SK-N-SH treated with all-trans-retinoic acid at 6 μM for 48 hours (cell line): ENCODE data around the gene NKAIN1.

Source experiments
- ATAC-seq: fragments of 200-7000 bp; cut with Tn5 transposase; 3 replicates; pipeline ENCODE4 v1.9.1; 2020; ENCODE audit warnings: mild to moderate bottlenecking, moderate library complexity
- ARNTL ChIP-seq: fragments of 450-650 bp; formaldehyde crosslinking; IDR thresholded peaks from 2 replicates; pipeline ENCODE4 v1.5.0; 2020; ENCODE audit warnings: low read depth, mild to moderate bottlenecking, moderate library complexity, borderline replicate concordance
- BACH2 ChIP-seq: fragments of 250-450 bp; sonication (Bioruptor Pico); IDR thresholded peaks from 2 replicates; pipeline ENCODE4 v1.9.0; 2021; ENCODE audit warnings: mild to moderate bottlenecking, borderline replicate concordance
- CREB5 ChIP-seq: fragments of 250-450 bp; sonication (Bioruptor Pico); IDR thresholded peaks from 2 replicates; pipeline ENCODE4 v1.5.1; 2020; ENCODE audit warnings: low read depth, mild to moderate bottlenecking, moderate library complexity
- CSDC2 ChIP-seq: fragments of 250-450 bp; sonication (Bioruptor Pico); IDR thresholded peaks from 2 replicates; pipeline ENCODE4 v1.5.0; 2020; ENCODE audit warnings: mild to moderate bottlenecking, moderate library complexity
- ESRRG ChIP-seq: fragments of 250-450 bp; sonication (Bioruptor Pico); IDR thresholded peaks from 2 replicates; pipeline ENCODE4 v1.6.1; 2021; ENCODE audit warnings: mild to moderate bottlenecking
- GLIS3 ChIP-seq: fragments of 250-450 bp; sonication (Bioruptor Pico); IDR thresholded peaks from 2 replicates; pipeline ENCODE4 v1.5.0; 2020; ENCODE audit warnings: mild to moderate bottlenecking, moderate library complexity
- POU6F1 ChIP-seq: fragments of 250-450 bp; sonication (Bioruptor Pico); IDR thresholded peaks from 2 replicates; pipeline ENCODE4 v1.8.0; 2021; ENCODE audit warnings: low read depth, mild to moderate bottlenecking, moderate library complexity, borderline replicate concordance
- PPARA ChIP-seq: fragments of 250-450 bp; sonication (Bioruptor Pico); IDR thresholded peaks from 2 replicates; pipeline ENCODE4 v1.5.0; 2020; ENCODE audit warnings: mild to moderate bottlenecking, borderline replicate concordance
- RARB ChIP-seq: fragments of 250-450 bp; sonication (Bioruptor Pico); IDR thresholded peaks from 2 replicates; pipeline ENCODE4 v1.8.0; 2021; ENCODE audit warnings: mild to moderate bottlenecking, moderate library complexity
- SNAI2 ChIP-seq: fragments of 250-450 bp; sonication (Bioruptor Pico); IDR thresholded peaks from 2 replicates; pipeline ENCODE4 v1.5.0; 2020; ENCODE audit warnings: mild to moderate bottlenecking, moderate library complexity
- TCF4 ChIP-seq: fragments of 250-450 bp; sonication (Bioruptor Pico); IDR thresholded peaks from 2 replicates; pipeline ENCODE4 v1.8.0; 2021; ENCODE audit warnings: mild to moderate bottlenecking, moderate library complexity, borderline replicate concordance
- ZC3H10 ChIP-seq: fragments of 250-450 bp; sonication (Bioruptor Pico); IDR thresholded peaks from 2 replicates; pipeline ENCODE4 v1.5.1; 2021; ENCODE audit warnings: mild to moderate bottlenecking, moderate library complexity
- ZFP3 ChIP-seq: fragments of 250-450 bp; sonication (Bioruptor Pico); IDR thresholded peaks from 2 replicates; pipeline ENCODE4 v1.5.0; 2020; ENCODE audit warnings: mild to moderate bottlenecking, moderate library complexity
- ZFP30 ChIP-seq: fragments of 450-650 bp; formaldehyde crosslinking; IDR thresholded peaks from 2 replicates; pipeline ENCODE4 v1.5.0; 2022; ENCODE audit warnings: mild to moderate bottlenecking, moderate library complexity
- ZNF565 ChIP-seq: fragments of 450-650 bp; formaldehyde crosslinking; conservative IDR thresholded peaks from 2 replicates; pipeline ENCODE4 v1.5.0; 2020; ENCODE audit warnings: low read depth, mild to moderate bottlenecking, moderate library complexity
- ZNF70 ChIP-seq: fragments of 450-650 bp; formaldehyde crosslinking; IDR thresholded peaks from 2 replicates; pipeline ENCODE4 v1.5.0; 2020; ENCODE audit warnings: mild to moderate bottlenecking, moderate library complexity
- ZNF8 ChIP-seq: fragments of 450-650 bp; formaldehyde crosslinking; IDR thresholded peaks from 2 replicates; pipeline ENCODE4 v1.5.0; 2020; ENCODE audit warnings: mild to moderate bottlenecking, moderate library complexity
- TF ChIP-seq, protein P1 (sequence below): fragments of 250-450 bp; sonication (Bioruptor Pico); IDR thresholded peaks from 2 replicates; pipeline ENCODE4 v1.8.0; 2020; ENCODE audit warnings: mild to moderate bottlenecking, moderate library complexity, borderline replicate concordance
- TF ChIP-seq, protein P2 (sequence below): fragments of 250-450 bp; sonication (Bioruptor Pico); IDR thresholded peaks from 2 replicates; pipeline ENCODE4 v1.5.1; 2021; ENCODE audit warnings: mild to moderate bottlenecking, moderate library complexity
- TF ChIP-seq, protein P3 (sequence below): fragments of 250-450 bp; sonication (Bioruptor Pico); IDR thresholded peaks from 2 replicates; pipeline ENCODE4 v1.5.0; 2020; ENCODE audit warnings: mild to moderate bottlenecking, moderate library complexity

NKAIN1 gene

DNA sequence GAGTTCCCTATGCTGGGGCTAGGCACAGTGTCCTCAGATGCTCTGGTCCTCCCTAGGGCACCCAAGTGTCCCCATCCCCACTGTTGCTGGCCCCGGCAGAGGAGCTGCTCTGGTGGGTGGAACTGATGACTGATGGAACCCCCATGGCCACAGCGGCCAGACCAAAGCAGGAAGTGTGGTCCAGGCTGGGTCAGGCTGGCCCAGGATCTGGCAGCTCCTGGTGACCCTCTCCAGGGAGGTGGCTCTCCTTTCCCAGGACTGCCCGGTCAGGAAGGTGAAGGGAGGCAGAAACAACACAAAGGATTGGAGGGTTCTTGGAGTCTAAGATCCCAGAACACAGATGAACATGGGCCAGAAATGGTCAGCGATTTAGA lies 1.1 kb downstream of the NKAIN1 start:
- TF ChIP-seq CREB5, result no peak
- TF ChIP-seq ZFP3, result no peak
- no peak for TF ChIP-seq BACH2 (CRISPR knock-in tag)
- no peak for TF ChIP-seq ZNF8 (CRISPR knock-in tag)
- TF ChIP-seq, protein P1, sequence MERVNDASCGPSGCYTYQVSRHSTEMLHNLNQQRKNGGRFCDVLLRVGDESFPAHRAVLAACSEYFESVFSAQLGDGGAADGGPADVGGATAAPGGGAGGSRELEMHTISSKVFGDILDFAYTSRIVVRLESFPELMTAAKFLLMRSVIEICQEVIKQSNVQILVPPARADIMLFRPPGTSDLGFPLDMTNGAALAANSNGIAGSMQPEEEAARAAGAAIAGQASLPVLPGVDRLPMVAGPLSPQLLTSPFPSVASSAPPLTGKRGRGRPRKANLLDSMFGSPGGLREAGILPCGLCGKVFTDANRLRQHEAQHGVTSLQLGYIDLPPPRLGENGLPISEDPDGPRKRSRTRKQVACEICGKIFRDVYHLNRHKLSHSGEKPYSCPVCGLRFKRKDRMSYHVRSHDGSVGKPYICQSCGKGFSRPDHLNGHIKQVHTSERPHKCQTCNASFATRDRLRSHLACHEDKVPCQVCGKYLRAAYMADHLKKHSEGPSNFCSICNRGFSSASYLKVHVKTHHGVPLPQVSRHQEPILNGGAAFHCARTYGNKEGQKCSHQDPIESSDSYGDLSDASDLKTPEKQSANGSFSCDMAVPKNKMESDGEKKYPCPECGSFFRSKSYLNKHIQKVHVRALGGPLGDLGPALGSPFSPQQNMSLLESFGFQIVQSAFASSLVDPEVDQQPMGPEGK (CRISPR knock-in tag), result no peak
- TF ChIP-seq ZNF565 (CRISPR knock-in tag), result no peak
- TF ChIP-seq GLIS3 (CRISPR knock-in tag), result no peak
- TF ChIP-seq ZNF70 (CRISPR knock-in tag), result no peak
- no peak for TF ChIP-seq SNAI2 (CRISPR knock-in tag)
- TF ChIP-seq ZC3H10, result no peak
- TF ChIP-seq, protein P2, sequence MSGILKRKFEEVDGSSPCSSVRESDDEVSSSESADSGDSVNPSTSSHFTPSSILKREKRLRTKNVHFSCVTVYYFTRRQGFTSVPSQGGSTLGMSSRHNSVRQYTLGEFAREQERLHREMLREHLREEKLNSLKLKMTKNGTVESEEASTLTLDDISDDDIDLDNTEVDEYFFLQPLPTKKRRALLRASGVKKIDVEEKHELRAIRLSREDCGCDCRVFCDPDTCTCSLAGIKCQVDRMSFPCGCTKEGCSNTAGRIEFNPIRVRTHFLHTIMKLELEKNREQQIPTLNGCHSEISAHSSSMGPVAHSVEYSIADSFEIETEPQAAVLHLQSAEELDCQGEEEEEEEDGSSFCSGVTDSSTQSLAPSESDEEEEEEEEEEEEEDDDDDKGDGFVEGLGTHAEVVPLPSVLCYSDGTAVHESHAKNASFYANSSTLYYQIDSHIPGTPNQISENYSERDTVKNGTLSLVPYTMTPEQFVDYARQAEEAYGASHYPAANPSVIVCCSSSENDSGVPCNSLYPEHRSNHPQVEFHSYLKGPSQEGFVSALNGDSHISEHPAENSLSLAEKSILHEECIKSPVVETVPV (CRISPR knock-in tag), result no peak
- no peak for TF ChIP-seq TCF4 (CRISPR knock-in tag)
- TF ChIP-seq ESRRG (CRISPR knock-in tag), result no peak
- no peak for TF ChIP-seq PPARA (CRISPR knock-in tag)
- ATAC-seq, result peak; percentile 10; the same call in 2 of the 3 replicates

DNA sequence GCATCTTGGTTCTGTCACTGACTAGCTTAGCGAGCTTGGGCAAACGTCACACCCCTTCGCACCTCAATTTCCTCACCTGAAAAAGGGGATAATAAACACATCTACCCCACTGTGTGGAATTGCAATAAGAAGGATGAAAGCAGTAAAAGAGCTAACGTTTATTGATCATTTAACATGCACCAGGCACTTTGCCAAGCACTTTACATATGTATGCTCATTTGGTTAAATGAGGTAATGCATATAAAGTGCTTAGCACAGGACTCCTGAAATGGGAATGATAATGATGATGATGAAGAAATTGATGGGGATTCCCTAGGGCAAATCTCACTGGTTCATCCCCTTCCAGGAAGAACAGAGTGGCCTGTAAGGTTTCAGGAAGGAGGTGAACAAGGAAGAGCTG lies 4.8 kb downstream of the NKAIN1 start:
- no peak for ATAC-seq
- TF ChIP-seq, protein P3, sequence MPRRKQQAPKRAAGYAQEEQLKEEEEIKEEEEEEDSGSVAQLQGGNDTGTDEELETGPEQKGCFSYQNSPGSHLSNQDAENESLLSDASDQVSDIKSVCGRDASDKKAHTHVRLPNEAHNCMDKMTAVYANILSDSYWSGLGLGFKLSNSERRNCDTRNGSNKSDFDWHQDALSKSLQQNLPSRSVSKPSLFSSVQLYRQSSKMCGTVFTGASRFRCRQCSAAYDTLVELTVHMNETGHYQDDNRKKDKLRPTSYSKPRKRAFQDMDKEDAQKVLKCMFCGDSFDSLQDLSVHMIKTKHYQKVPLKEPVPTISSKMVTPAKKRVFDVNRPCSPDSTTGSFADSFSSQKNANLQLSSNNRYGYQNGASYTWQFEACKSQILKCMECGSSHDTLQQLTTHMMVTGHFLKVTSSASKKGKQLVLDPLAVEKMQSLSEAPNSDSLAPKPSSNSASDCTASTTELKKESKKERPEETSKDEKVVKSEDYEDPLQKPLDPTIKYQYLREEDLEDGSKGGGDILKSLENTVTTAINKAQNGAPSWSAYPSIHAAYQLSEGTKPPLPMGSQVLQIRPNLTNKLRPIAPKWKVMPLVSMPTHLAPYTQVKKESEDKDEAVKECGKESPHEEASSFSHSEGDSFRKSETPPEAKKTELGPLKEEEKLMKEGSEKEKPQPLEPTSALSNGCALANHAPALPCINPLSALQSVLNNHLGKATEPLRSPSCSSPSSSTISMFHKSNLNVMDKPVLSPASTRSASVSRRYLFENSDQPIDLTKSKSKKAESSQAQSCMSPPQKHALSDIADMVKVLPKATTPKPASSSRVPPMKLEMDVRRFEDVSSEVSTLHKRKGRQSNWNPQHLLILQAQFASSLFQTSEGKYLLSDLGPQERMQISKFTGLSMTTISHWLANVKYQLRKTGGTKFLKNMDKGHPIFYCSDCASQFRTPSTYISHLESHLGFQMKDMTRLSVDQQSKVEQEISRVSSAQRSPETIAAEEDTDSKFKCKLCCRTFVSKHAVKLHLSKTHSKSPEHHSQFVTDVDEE (CRISPR knock-in tag), result no peak
- TF ChIP-seq CREB5 (no peak), ARNTL (no peak), ZNF8 (CRISPR knock-in tag) (no peak), ZFP3 (no peak), PPARA (CRISPR knock-in tag) (no peak), ZFP30 (no peak), GLIS3 (CRISPR knock-in tag) (no peak), CSDC2 (CRISPR knock-in tag) (no peak), POU6F1 (CRISPR knock-in tag) (no peak), RARB (CRISPR knock-in tag) (no peak), BACH2 (CRISPR knock-in tag) (no peak), TCF4 (CRISPR knock-in tag) (no peak)
- TF ChIP-seq, protein P1 (CRISPR knock-in tag), result no peak
- TF ChIP-seq, protein P2 (CRISPR knock-in tag), result no peak
